ENCODE data around the gene IRF5.

DNA sequence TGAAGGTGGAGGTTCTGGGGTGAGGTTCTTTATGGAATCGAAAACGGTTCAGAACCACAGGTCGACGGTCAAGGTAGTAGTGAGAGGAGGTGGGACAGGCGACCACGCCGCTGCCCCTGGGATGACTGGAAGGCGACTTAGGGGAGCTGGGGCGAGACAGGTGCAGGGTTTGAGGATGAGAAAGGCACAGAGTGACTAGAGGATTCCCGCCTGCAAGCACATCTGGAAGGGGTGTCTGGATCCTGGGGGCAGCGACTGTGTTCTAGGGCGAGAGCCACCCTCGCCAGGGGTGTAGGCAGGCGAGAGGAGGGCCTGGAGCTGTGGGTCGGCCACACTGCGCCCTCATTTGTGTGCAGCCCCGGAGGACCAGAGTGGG lies 468 bp upstream of the IRF5 start:
- TF ChIP-seq EZH2 (IDR thresholded peaks at IDR 0.05; ENCODE audit: insufficient read depth, low read length) = no peak
- TF ChIP-seq, protein P1, sequence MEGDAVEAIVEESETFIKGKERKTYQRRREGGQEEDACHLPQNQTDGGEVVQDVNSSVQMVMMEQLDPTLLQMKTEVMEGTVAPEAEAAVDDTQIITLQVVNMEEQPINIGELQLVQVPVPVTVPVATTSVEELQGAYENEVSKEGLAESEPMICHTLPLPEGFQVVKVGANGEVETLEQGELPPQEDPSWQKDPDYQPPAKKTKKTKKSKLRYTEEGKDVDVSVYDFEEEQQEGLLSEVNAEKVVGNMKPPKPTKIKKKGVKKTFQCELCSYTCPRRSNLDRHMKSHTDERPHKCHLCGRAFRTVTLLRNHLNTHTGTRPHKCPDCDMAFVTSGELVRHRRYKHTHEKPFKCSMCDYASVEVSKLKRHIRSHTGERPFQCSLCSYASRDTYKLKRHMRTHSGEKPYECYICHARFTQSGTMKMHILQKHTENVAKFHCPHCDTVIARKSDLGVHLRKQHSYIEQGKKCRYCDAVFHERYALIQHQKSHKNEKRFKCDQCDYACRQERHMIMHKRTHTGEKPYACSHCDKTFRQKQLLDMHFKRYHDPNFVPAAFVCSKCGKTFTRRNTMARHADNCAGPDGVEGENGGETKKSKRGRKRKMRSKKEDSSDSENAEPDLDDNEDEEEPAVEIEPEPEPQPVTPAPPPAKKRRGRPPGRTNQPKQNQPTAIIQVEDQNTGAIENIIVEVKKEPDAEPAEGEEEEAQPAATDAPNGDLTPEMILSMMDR (IDR thresholded peaks at IDR 0.05; ENCODE audit: insufficient read depth, low read depth, low read length) = no peak
